Astrocyte (in vitro differentiated cells and primary cell): ENCODE measurements around the gene INTS4.

ENCODE experiments used
- CTCF ChIP-seq: IDR thresholded peaks from 2 replicates; pipeline ENCODE4 v1.5.1; 2011; ENCODE audit warnings: low read depth, mild to moderate bottlenecking, inconsistent platforms, low read length, moderate library complexity; ENCODE audit not compliant: insufficient read depth
- EZH2 ChIP-seq: IDR thresholded peaks from 2 replicates; pipeline ENCODE4 v1.6.1; 2012; ENCODE audit warnings: mild to moderate bottlenecking, low read length, inconsistent platforms; ENCODE audit not compliant: insufficient read depth

GRCh38 chr11:77967121-77967520 is 27.3 kb downstream of the INTS4 start:
- TF ChIP-seq CTCF = no peak
- no peak for TF ChIP-seq EZH2
